Muscle of arm (tissue), 12 donors: ENCODE data around the gene SAP25. TPM values are rescaled to one million over a fixed set of nuclear protein-coding genes. Genes with fewer than 3 reads are reported as not detected.

Source experiments
- DNase-seq: peaks from one replicate; pipeline ENCODE4 v3.0.0-alpha.2; 2013
- polyA plus RNA-seq, 12 donors: library from polyadenylated mRNA; unstranded; fragments of 120-200 nt; gene quantifications; one replicate each; pipeline ENCODE4 v1.2.1, GENCODE V29; 2013; ENCODE audit not compliant: insufficient read length in 12 of 12

SAP25 gene
- polyA plus RNA-seq, 12 donors = 1.5 to 10.1 (median 2.8) TPM; not detected in 2

- DNase-seq = no peak
Measured at GRCh38 chr7:100599911-100600729, 26.4 kb upstream of the SAP25 start.

GRCh38 chr7:100598425-100598824, 24.7 kb upstream of the SAP25 start:
- DNase-seq = no peak

- no peak for DNase-seq
Measured at GRCh38 chr7:100595188-100595587, 21.5 kb upstream of the SAP25 start.

- no peak for DNase-seq
Measured at GRCh38 chr7:100591596-100591995, 17.9 kb upstream of the SAP25 start.

- DNase-seq = no peak
Measured at GRCh38 chr7:100590077-100590737, 16.5 kb upstream of the SAP25 start.

- no peak for DNase-seq
Measured at GRCh38 chr7:100589341-100589947, 15.7 kb upstream of the SAP25 start.

- no peak for DNase-seq
Measured at GRCh38 chr7:100588438-100588837, 14.7 kb upstream of the SAP25 start.

- DNase-seq = peak; percentile 100
Measured at GRCh38 chr7:100586266-100587025, 12.7 kb upstream of the SAP25 start, which contains the start of gene FBXO24. Gene FBXO24 (plus strand): TSS chr7:100586328. CDS start chr7:100586626, 298 bp downstream.

GRCh38 chr7:100585511-100586265, 12.0 kb upstream of the SAP25 start, which contains the start of gene LRCH4:
Gene LRCH4 (minus strand): TSS chr7:100586129. CDS start chr7:100586100, 29 bp downstream.
- no peak for DNase-seq

GRCh38 chr7:100584683-100585510, 11.2 kb upstream of the SAP25 start:
- DNase-seq = no peak

- DNase-seq = no peak
Measured at GRCh38 chr7:100584054-100584682, 10.5 kb upstream of the SAP25 start.

GRCh38 chr7:100583132-100584053, 9.7 kb upstream of the SAP25 start:
- DNase-seq = no peak

- DNase-seq = no peak
Measured at GRCh38 chr7:100582650-100583049, 8.9 kb upstream of the SAP25 start.

GRCh38 chr7:100582041-100582579, 8.4 kb upstream of the SAP25 start:
- no peak for DNase-seq

GRCh38 chr7:100580466-100581283, 7.0 kb upstream of the SAP25 start:
- DNase-seq = no peak

- DNase-seq = no peak
Measured at GRCh38 chr7:100578246-100579183, 4.8 kb upstream of the SAP25 start.
